Lung (tissue), 12 donors: ENCODE measurements around the gene MED13L. TPM values are rescaled to one million over a fixed set of nuclear protein-coding genes. Genes with fewer than 3 reads are reported as not detected.

Experiments used
- ATAC-seq: fragments of 200-7000 bp; cut with Tn5 transposase; one replicate; pipeline ENCODE4 v1.9.1; 2020; ENCODE audit warnings: moderate number of reproducible peaks; ENCODE audit not compliant: insufficient read depth, low FRiP score
- DNase-seq, 3 donors: peaks; one replicate each; pipeline ENCODE4 v3.0.0-alpha.2; 2013 to 2017
- H3K27ac ChIP-seq, 2 donors: one replicate each; pipeline ENCODE4 v1.5.1; 2013; ENCODE audit warnings: mild to moderate bottlenecking in 2 of 2, moderate library complexity in 2 of 2, control low read depth in 1 of 2, inconsistent platforms in 1 of 2, low read depth in 1 of 2, low read length in 1 of 2
- H3K27me3 ChIP-seq, 3 donors: one replicate each; pipeline ENCODE4 v1.5.1; 2013; ENCODE audit warnings: low read length in 2 of 3; ENCODE audit not compliant: control insufficient read depth in 3 of 3, insufficient read depth in 3 of 3
- H3K36me3 ChIP-seq, 4 donors: one replicate each; pipeline ENCODE4 v1.5.1; 2013; ENCODE audit warnings: low read length in 4 of 4, mild to moderate bottlenecking in 1 of 4, moderate library complexity in 1 of 4; ENCODE audit not compliant: control insufficient read depth in 4 of 4, insufficient read depth in 4 of 4
- H3K4me1 ChIP-seq, 5 donors: one replicate each; pipeline ENCODE4 v1.5.1; 2013; ENCODE audit warnings: low read length in 5 of 5, mild to moderate bottlenecking in 2 of 5, moderate library complexity in 1 of 5; ENCODE audit not compliant: control insufficient read depth in 5 of 5, insufficient read depth in 5 of 5
- H3K4me3 ChIP-seq: one replicate; pipeline ENCODE4 v1.5.1; 2013; ENCODE audit warnings: mild to moderate bottlenecking, control low read depth, moderate library complexity
- H3K9ac ChIP-seq, 2 donors: one replicate each; pipeline ENCODE4 v1.5.1; 2013; ENCODE audit warnings: low read length in 2 of 2, control low read depth in 1 of 2; ENCODE audit not compliant: insufficient read depth in 1 of 2
- H3K9me3 ChIP-seq, 4 donors: one replicate each; pipeline ENCODE4 v1.5.1; 2013; ENCODE audit warnings: low read length in 3 of 4, mild to moderate bottlenecking in 1 of 4, moderate library complexity in 1 of 4; ENCODE audit not compliant: control insufficient read depth in 4 of 4, insufficient read depth in 3 of 4
- CTCF ChIP-seq: IDR thresholded peaks from 2 replicates; pipeline ENCODE4 v1.5.1; 2012; ENCODE audit warnings: mild to moderate bottlenecking; ENCODE audit errors: control extremely low read depth, extremely low read depth
- WGBS, 2 donors: extraction: QIAGEN DNeasy Blood & Tissue Kit; methylation state at CpG; one replicate each; pipeline ENCODE4 v1.1.7; 2013; 5-methylcytosine and 5-hydroxymethylcytosine counted together
- polyA plus RNA-seq, 2 donors: library from polyadenylated mRNA; stranded (reverse); fragments of 200-250 nt; gene quantifications; one replicate each; pipeline ENCODE4 v1.2.1, GENCODE V29; 2013
- total RNA-seq, 2 donors: library from RNA; depleted of rRNA in 1 of 2; stranded (reverse); fragments of >200 nt in 1 of 2; gene quantifications; one replicate each; pipeline ENCODE4 v1.2.1, GENCODE V29; 2014 to 2021
- donor health status: control.
- donor health status: control.
- donor health status: Bipolar disorder and iron deficiency.
- donor health status: healthy.
- donor health status: DM: yes; HTN: yes; CAD: no.

The MED13L gene
- total and polyA plus RNA-seq, 4 donors = 18.2 to 329 (median 71.4) TPM

DNA sequence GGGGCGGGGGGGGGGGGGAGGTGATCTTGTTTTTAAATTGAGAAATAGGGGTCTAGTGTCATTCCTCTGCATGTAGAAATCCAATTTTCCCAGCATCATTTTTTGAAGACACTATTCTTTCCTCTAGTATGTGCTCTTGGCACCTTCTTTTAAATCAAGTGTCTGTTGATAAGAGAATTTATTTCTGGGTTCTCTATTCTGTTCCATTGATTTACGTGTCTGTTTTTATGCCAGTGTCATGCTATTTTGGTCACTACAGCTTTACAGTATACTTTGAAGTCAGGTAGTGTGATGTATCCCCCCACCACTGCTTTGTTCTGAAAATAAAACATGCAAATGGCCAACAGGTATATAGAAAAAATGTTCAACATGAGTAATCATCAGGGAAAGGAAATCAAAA, 252.7 kb downstream of the MED13L start:
- no peak for TF ChIP-seq CTCF
- no peak for ATAC-seq
- whole genome bisulfite sequencing, 2 donors = 72 to 80% methylated on average over 2 of the region's 2 CpGs

DNA sequence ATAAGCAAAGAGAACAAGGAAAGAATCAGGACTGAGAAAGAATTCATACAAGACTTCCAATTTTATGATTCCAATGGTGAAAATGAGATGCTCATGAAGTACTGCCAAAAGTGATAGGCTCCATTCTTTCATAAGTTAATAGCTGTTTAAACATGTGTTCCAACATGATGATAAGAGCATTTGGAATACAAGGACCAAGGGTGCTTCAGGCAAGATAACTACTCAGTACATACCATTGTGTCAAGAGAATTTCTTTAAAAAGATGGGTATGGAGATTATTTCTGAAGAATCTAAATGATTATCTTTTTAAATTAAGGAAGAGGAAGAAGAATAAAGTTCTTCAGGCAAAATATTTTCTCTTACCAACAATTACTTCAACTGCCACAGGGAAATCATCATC, 258.1 kb downstream of the MED13L start:
- TF ChIP-seq CTCF = no peak
- DNase-seq (no peak), ATAC-seq (no peak)
- H3K36me3 ChIP-seq = peaks cover 3 to 8% (median 7%) of the 10 kb centered on the region in 4 donors
- H3K27me3 ChIP-seq = no peaks in the 10 kb centered on the region
- H3K4me3 ChIP-seq = no peak overlapping the region
- no peaks in the 10 kb centered on the region for H3K9me3 ChIP-seq
- H3K4me1 ChIP-seq = peaks cover 0 to 23% (median 2%) of the 10 kb centered on the region in 5 donors
- H3K27ac ChIP-seq = no peak overlapping the region
- H3K9ac ChIP-seq = no peak overlapping the region

More for the DNA sequence above, 252.7 kb downstream of the MED13L start:
- H3K4me3 ChIP-seq = no peak overlapping the region
- no peaks in the 10 kb centered on the region for H3K9me3 ChIP-seq
- H3K27me3 ChIP-seq = no peaks in the 10 kb centered on the region
- no peak overlapping the region for H3K9ac ChIP-seq
- peaks cover 0 to 3% (median 1%) of the 10 kb centered on the region in 4 donors for H3K36me3 ChIP-seq
- DNase-seq = no peak
- no peak overlapping the region for H3K27ac ChIP-seq
- H3K4me1 ChIP-seq = peaks cover 0 to 12% (median 0%) of the 10 kb centered on the region in 5 donors

DNA sequence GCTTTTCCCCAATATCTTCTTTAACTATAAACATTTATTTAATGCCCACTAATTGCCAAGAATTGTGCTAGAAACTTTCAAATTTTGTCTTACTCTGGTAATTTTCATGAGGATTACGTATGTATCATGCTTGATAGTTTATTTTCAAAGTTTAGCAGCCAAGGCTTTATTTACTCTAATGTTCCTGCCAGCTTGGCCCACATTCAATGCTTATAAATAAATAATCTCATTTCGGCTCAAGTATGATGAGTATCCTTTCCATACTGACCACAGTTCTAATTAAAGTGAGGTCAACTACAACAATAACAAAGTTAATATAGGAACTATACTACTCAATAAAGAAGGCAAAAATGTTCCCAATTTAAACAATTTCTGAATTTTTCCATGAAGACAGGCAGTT, 259.2 kb downstream of the MED13L start:
- Histone ChIP-seq H3K4me1 (peaks cover 0 to 23% (median 2%) of the 10 kb centered on the region in 5 donors), H3K27ac (no peak overlapping the region), H3K36me3 (peaks cover 3 to 10% (median 8%) of the 10 kb centered on the region in 4 donors), H3K4me3 (no peak overlapping the region), H3K9me3 (no peaks in the 10 kb centered on the region), H3K27me3 (no peaks in the 10 kb centered on the region), H3K9ac (no peak overlapping the region)
- 32 to 54% methylated on average over 2 of the region's 2 CpGs for WGBS, 2 donors
- TF ChIP-seq CTCF = no peak
- DNase-seq (peak in 2 of 3 donors; percentile 79), ATAC-seq (no peak)

DNA sequence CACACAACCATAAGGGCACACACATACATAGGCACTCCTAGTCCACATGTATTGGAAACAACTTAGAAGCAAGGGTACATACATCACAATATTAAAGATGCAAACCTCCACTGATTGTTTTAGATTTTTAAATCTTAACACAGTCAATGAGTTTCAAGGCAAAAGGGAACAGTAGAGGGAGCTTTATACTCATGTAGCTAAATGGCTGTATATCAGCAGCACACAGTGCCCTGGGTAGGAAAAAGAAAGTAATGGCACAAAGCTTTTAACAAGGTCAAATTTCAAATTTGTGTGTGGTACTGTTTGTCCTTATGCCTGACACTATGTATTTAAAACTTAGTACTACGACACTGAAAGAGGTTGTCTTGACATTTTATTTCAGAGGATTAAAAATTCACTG, 262.0 kb downstream of the MED13L start:
- TF ChIP-seq CTCF = peak; percentile 21
- WGBS, 2 donors = 39 to 82% methylated on average over 1 of the region's 1 CpG
- Histone ChIP-seq H3K36me3 (peaks cover 8 to 22% (median 13%) of the 10 kb centered on the region in 4 donors), H3K9ac (no peak overlapping the region), H3K4me3 (no peak overlapping the region), H3K27ac (no peak overlapping the region), H3K4me1 (peaks cover 0 to 23% (median 2%) of the 10 kb centered on the region in 5 donors), H3K9me3 (no peaks in the 10 kb centered on the region), H3K27me3 (no peaks in the 10 kb centered on the region)
- ATAC-seq (no peak), DNase-seq (peak in 2 of 3 donors; percentile 71 to 79)
